ENCODE measurements around the gene ELOB.

- TF ChIP-seq SIN3A (IDR thresholded peaks at IDR 0.05; ENCODE audit: borderline replicate concordance, insufficient read depth, low read length): no peak
- no peak; the same call in 1 of the 2 replicates for TF ChIP-seq POLR2AphosphoS5 (IDR thresholded peaks at IDR 0.05; ENCODE audit: low read depth, low read length)
- no peak for TF ChIP-seq REST (IDR thresholded peaks at IDR 0.05; ENCODE audit: insufficient read depth in 1 of 2, low read depth in 2 of 2, low read length in 2 of 2)
- no peak for TF ChIP-seq TAF1 (IDR thresholded peaks at IDR 0.05; ENCODE audit: borderline replicate concordance, insufficient read depth, low read length)
- no peak for TF ChIP-seq FOXP2 (optimal IDR thresholded peaks at IDR 0.05; ENCODE audit: borderline replicate concordance, extremely low read depth, extremely low read length, insufficient read depth)
Observed at GRCh38 chr16:2769100-2769529, 8.0 kb downstream of the ELOB start.
